NOMO-1 (cell line): ENCODE results near the gene CCDC30.
"Not testable (repeated sequence)": the region's sequence is repeated elsewhere in the genome, so short reads cannot be mapped to it uniquely, and the experiment has no call there.

ENCODE experiments used
- DNase-seq, 2 experiments: peaks; one replicate each; lab custom pipeline; 2025; ENCODE audit not compliant: unreplicated experiment in 2 of 2; lab: John Stamatoyannopoulos, UW

CCDC30 gene

GRCh38 chr1:42639116-42639515 lies 176.0 kb downstream of the CCDC30 start:
- no peak for DNase-seq

GRCh38 chr1:42646056-42646455 lies 183.0 kb downstream of the CCDC30 start:
- DNase-seq: no peak

GRCh38 chr1:42657201-42657600 lies 194.1 kb downstream of the CCDC30 start:
- no peak for DNase-seq

- DNase-seq: peak; percentile 90 to 93
These were observed 195.1 kb downstream of the CCDC30 start, which contains the start of gene PPIH for GRCh38 chr1:42657981-42658876. PPIH (plus strand) TSS chr1:42658423; CDS start chr1:42658447, 24 bp downstream.

- no peak for DNase-seq
These were observed 195.8 kb downstream of the CCDC30 start for GRCh38 chr1:42658877-42659337.

- DNase-seq: no peak
These were observed 197.9 kb downstream of the CCDC30 start for GRCh38 chr1:42660907-42661500.

GRCh38 chr1:42669936-42670335 lies 206.8 kb downstream of the CCDC30 start:
- DNase-seq: no peak

GRCh38 chr1:42670425-42670824 lies 207.3 kb downstream of the CCDC30 start:
- no peak for DNase-seq

GRCh38 chr1:42674214-42674613 lies 211.1 kb downstream of the CCDC30 start:
- DNase-seq: no peak

GRCh38 chr1:42674682-42675081 lies 211.6 kb downstream of the CCDC30 start:
- no peak for DNase-seq

GRCh38 chr1:42675467-42675866 lies 212.4 kb downstream of the CCDC30 start:
- no peak for DNase-seq

GRCh38 chr1:42676534-42677087 lies 213.5 kb downstream of the CCDC30 start:
- DNase-seq: no peak

GRCh38 chr1:42679364-42679983 lies 216.4 kb downstream of the CCDC30 start:
- no peak for DNase-seq

GRCh38 chr1:42680055-42680454 lies 217.0 kb downstream of the CCDC30 start:
- DNase-seq: peak in 1 of 2 experiments; percentile 11

GRCh38 chr1:42680921-42681683 lies 218.0 kb downstream of the CCDC30 start:
- peak; percentile 24 to 51 for DNase-seq

- DNase-seq: peak; percentile 98 to 99
These were observed 218.8 kb downstream of the CCDC30 start, which contains the start of gene YBX1 for GRCh38 chr1:42681741-42682483. YBX1 (plus strand) TSS chr1:42682418; CDS start chr1:42682566, 148 bp downstream.

- not testable (repeated sequence) for DNase-seq
These were observed 219.3 kb downstream of the CCDC30 start for GRCh38 chr1:42682484-42682738.

- DNase-seq: peak; percentile 58 to 76
These were observed 219.8 kb downstream of the CCDC30 start for GRCh38 chr1:42682739-42683531.

- DNase-seq: peak in 1 of 2 experiments; percentile 5
These were observed 221.1 kb downstream of the CCDC30 start for GRCh38 chr1:42684139-42684538.
